NCI-H82 treated with DMSO at 0.1 percent for 48 hours (cell line): Measurements from ENCODE around the gene AMIGO3.
"Not testable (repeated sequence)": the region's sequence is repeated elsewhere in the genome, so short reads cannot be mapped to it uniquely, and the experiment has no call there.

Experiments used
- DNase-seq: peaks from one replicate; lab custom pipeline; 2025; ENCODE audit not compliant: unreplicated experiment; lab: John Stamatoyannopoulos, UW

AMIGO3 gene

DNA sequence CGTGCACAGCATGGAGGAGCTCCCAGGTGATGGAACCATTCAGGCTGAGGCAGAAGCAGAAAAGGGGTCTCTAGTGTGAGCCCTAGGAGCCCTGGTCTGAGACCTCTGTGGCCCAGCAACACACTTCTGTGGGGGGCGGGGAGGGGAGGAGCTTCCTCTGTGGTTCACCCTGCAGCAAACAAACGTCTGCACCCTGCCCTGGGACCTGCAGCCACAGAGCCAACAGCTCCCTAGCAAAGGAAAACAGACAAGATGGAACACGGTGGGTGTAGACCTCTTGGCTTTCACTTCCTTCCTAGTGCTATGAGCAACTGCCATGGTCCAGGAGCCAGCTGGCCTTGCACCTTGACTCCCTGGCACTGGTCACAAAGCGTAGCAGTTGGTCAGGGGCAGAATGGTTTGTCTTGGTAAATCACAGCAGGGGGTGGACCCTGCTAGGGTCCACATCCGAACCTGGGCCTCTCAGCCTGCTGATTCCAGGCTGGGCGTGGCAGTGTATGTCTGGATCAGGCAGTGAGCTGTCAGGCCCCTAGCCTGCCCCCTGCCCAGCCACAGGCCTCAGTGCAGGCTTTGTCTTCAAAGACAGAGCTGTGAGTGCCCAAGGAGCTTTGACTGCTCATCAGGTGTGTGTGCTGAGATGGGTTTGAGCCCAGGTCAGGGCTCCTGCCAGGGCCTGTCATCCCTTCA is 6.7 kb downstream of the AMIGO3 start:
- no peak for DNase-seq

DNA sequence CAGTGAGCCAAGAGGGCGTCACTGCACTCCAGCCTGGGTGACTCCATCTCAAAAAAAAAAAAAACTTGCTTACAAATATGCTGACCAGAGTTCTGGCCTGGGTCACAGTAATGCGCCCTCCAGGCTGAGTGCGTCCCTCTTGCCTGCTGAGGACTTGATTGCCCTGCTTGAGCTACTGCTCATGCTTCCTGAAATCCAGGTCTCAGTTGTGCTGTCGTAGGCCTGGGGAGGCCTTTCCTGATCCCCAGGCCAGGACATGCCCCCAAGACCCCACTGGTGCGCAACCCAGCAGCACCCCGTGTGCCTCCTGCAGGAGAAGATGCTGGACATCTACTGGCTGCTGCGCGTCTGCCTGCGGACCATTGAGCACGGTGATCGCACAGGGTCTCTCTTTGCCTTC is 7.3 kb downstream of the AMIGO3 start:
- no peak for DNase-seq

DNA sequence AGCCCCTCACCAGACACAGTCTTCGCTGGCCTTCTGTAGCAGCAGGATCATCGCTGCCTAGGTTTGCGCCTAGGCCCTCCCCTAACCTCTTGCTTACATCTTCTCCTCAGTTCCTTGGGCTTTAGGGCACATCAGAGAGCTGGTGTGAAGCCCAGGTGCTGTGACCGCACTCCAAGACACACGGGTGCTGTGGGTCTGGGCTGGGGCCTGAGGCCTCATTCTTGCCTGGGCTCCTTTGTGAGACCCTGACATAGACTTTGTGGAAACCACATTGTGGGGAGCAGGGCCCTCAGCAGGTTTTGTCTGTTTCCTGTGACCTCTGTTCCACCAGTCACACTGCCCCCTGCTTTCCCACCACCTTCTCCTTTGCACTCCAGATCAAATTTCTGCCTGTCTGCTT is 8.0 kb downstream of the AMIGO3 start:
- DNase-seq: no peak

DNA sequence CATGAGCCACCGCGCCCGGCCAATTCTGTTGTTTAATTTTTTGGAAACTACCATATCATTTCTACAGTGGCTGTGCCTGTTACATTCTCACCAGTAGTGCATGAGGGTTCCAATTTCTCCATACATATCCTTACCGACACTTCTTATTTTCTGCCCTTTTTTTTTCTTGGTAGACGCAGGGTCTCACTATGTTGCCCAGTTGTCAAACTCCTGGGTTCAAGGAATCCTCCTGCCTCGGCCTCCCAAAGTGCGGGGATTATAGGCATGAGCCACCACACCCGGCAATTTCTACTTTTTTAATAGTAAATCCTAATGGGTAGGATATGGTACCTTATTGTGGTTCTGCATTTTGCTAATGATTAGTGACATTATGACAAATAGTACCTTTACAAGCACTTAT is 9.6 kb downstream of the AMIGO3 start:
- no peak for DNase-seq

DNA sequence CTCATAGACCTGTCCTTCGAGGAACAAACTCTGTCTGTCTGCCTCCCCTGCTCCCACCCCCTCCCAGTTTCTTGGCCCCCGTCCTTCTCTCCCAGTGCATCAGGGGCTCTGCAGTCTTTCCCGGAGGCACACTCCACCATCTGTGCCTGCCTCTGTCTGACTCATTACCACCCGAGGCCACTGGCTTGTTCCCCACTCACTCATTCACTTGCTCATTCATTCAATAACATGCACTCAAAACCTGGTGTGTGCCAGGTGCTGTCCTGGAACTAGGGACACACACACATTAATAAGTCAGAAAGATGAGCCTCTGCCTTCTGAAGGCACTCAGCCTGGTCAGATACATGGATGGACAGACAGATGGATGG is 12.4 kb downstream of the AMIGO3 start:
- DNase-seq: no peak

DNA sequence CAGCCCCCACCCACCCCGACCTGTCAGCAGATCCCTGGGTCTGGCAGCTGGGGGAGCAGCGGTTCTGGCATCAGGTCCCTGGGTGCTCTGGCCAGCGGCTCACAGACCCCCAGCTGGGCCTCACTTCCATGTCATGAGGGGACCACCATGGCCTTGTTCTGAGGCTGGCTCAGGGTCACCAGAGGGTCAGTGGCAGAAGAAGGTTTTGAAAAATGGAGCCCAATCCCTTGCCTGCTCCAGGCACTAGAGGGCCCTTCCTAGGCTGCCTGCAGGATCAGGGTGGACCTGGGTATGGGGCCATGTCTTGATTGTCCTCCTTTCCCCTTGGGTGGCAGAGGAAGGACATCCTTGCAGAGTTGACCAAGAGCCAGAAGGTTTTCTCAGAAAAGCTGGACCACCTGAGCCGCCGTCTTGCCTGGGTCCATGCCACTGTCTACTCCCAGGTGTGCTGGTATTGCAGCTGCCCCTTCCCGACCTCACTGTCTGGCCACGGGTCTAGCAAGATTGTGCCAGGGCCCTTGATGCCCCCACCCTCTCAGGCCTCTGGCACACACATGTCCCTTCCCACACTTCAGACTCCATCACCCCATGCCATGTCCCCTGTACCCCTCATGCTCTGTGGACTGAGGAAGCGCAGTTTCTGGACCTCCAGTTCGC is 12.9 kb downstream of the AMIGO3 start:
- no peak for DNase-seq

DNA sequence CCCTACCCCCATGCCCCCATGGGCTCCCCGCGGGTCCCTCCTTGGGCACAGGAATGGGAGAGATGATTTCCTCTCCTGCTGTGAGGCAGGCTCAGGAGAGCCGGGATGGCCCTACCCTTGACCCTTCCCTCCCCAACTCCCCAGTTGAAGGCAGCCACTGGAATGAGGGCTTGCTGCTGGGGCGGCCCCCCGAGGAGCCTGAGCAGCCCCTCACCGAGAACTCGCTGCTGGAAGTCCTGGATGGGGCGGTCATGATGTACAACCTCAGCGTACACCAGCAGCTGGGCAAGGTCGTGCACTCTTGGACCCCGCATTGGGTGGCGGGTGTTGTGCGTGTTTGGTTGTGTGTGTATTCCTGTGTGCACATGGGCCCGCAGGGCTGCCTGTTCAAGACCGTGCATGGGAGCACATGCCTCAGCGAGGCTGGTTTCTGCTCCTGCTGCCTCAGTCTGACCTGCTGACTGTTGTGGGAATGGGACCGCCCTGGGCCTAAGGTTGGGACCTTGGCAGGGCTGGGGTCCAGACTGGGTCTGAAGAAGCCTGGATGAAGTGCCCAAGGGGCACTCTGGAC is 14.0 kb downstream of the AMIGO3 start:
- DNase-seq: no peak

DNA sequence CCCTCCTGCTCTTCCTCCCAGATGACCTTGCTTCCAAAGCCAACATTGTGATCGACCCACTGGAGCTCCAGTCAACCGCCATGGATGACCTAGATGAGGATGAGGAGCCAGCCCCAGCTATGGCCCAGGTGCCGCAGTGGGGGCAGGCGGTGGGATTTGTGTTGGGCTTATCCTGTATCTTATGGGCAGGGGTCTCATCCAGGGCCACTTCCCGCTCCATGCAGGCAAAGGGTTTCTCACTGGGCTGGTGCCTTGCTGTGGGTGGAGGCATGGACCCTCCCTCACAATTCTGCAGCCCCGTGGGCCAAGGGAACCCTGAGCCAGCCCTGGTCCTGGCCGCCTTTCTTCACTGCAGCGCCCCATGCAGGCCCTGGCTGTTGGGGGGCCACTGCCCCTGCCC is 14.9 kb downstream of the AMIGO3 start:
- DNase-seq: no peak

DNA sequence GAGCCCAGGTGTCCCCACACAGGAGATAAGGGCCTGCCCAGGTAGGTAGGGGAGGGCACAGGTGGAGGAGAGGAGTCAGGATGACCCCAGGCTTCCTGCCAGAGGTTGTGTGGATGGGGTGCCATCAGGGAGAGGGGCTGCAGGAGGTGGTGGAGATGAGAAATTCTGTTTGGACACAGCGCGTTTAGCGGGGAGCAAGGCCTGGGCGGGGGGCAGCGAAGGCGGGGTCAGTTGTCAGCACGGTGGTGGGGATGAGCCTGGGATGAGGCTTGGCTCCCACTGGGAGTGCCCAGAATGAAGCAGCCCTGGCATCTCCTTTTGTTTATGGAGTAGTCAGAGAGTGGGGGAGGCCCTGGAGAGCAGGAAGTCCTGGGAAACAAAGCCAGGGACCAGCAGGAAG is 15.5 kb downstream of the AMIGO3 start:
- DNase-seq: no peak

DNA sequence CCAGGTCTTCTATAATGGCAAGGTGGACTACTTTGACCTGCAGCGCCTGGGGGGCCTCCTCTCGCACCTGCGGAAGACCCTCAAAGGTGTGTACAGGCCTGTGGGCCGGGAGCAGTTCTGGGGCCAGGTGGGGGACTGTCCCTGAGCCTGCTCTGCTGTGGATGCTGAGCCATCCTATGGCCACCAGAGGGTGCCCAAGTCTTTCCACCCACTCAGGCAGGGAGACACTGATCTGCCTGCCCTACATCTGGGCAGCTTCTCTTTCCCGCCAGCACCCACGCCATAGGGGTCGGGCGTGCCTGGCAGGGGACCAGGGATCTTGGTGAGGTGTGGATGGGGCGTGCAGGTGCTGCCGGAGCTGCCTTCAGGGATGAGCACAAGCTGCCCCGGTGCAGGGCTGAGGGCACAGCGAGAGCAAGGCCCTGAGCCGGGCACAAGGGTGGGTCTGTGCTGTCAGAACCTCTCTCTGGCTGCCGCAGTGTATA is 16.0 kb downstream of the AMIGO3 start:
- DNase-seq: no peak

DNA sequence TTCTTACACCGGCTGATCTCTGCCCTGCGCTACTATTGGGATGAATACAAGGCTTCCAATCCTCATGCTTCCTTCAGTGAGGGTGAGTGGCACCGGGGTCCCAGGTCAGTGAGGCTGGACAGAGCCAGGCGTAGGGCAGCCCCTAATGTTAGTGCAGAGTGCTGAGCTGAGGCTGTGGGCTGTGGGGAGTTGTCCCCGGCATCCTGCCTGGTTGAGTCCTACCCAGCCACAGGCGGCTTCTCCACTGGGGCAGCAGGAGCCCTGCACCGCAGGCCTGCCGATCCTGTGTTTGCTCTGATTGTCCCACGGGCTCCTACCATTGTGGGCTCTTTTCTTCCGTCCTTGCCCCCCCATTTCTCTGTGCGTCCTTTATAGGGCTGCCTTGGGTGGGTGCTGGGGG is 16.8 kb downstream of the AMIGO3 start:
- DNase-seq: no peak

DNA sequence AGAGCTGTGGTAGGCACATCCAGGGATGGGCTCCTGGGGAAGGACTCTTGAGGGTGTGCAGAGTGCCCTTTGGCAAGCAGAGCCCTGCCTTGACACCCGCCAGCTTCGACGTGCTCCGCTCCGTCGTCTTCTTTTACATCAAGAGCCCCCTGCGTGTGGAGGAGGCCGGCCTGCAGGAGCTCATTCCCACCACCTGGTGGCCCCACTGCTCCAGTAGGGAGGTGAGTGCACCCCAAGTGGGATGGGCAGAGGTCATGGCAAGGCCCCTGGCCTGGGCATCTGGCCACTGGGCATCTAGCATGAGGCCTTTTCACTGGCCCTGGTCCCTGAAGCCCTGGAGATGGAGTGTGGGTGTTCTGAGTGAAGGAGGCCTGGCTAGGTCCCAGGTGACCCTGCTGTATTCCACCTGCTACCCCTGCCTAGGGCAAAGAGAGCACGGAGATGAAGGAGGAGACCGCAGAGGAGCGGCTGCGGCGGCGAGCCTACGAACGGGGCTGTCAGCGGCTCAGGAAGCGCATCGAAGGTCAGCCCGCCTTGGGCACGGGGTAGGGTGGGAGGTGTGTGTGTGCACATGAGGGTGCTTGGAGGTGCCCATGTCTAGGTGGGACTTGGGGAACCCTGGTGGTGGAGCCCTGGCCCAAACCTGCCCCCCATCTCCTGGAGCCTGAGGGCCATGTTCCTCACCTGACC is 18.0 kb downstream of the AMIGO3 start:
- no peak for DNase-seq

DNA sequence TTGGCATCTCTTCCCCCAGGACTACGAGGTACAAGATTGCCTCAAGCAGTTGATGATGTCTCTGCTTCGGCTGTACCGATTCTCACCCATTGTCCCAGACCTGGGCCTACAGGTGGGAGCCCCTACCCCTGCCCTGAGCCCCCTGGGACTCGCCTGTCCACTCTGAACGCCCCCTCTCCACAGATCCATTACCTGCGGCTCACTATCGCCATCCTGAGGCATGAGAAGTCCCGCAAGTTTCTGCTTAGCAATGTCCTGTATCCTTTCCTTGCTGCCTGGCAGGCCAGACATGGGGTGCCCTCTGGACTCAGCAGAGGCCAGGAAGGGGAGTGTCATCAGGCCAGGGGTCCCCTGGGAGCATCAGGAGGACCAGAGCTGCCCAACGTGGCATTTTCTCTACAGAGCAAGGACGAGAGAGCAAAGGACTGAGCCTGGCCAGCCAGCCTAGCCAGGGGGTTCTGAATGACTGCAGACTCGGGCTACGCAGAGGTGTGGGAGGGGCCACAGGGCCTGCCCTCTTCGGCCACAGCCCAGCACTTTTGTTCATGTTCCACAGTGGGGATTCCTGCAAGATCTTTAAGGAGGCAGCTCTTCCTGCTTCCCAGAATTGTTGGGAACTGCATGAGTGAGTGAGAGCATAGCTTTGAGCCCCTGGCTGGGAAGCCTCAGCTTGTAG is 18.9 kb downstream of the AMIGO3 start:
- no peak for DNase-seq

DNA sequence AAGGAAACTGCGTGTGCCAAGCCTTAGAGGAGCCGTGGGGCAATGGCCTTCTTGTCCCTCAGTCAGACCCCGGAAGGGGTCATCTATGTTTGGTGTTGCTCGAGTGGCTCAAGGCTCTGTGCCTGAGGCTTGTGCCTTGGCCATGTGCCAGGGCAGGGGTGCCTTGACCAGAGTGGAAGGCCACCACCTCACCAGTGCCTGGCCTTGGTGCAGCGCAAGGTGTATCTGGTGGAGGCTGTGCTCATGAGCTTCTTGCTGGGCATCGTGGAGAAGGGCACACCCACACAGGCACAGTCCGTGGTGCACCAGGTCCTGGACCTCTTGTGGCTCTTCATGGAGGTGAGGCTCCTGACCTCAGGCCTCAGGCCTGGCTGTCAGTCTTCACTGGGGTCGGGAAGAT is 19.5 kb downstream of the AMIGO3 start:
- no peak for DNase-seq

DNA sequence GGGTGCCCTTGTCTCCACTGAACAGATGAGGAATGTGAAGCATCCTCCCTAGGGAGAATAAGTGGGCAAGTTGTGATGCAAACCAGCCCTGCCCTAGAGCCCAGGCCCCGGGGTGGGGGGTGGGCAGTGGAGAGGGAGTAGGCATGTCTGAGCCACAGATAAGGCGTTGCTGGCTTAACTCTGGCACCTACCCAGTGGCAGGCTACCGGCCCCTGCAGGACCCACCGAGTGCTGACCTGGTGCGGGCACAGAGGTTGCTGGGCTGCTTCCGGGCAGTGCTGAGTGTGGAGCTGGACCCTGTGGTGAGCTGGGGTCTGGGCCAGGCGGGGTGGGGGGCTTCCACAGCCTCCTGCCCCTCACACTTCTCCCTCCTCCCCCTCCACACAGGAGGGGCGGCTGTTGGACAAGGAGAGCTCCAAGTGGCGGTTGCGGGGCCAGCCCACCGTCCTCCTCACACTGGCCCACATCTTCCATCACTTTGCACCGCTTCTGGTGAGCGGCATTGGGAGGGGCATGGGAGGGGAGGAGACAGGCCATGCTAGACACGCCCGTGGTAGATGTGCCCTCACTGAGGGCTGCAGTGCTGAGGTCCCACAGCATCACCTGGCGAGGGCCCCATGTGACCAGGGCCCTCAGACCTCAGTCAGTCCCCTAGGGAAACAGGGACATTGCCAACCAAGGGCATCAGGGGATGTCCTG is 20.1 kb downstream of the AMIGO3 start:
- no peak for DNase-seq

DNA sequence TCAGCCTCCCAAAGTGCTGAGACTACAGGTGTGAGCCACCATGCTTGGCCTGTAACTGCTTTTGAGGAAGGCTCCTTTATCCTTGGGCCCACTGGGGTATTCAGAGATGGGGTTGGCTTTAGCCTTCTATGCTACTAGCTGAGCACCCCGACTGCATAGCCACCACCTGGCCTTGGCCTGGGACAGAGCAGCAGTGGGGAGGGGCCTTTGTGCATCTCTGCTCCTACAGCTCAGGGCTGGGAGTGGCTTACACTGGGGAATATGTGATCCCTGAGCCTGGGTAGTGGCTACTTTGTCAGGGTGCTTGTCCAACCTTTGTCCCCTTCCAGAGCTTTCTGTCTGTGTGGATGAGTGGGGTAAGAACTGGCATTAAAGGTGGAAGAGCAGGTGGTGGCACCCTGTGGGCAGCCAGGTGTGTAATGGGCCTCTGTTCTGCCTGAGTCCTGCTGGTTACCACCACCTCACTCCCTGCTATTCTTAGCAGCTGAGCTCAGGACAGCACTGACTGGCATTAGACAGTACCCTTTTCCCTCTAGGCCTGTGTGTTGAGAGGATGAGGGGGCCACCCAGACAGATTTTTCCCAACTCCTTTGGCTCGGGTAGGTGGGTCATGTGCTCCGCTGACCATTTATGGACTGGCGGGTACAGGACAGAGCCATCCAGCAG is 24.0 kb downstream of the AMIGO3 start:
- not testable (repeated sequence) for DNase-seq

DNA sequence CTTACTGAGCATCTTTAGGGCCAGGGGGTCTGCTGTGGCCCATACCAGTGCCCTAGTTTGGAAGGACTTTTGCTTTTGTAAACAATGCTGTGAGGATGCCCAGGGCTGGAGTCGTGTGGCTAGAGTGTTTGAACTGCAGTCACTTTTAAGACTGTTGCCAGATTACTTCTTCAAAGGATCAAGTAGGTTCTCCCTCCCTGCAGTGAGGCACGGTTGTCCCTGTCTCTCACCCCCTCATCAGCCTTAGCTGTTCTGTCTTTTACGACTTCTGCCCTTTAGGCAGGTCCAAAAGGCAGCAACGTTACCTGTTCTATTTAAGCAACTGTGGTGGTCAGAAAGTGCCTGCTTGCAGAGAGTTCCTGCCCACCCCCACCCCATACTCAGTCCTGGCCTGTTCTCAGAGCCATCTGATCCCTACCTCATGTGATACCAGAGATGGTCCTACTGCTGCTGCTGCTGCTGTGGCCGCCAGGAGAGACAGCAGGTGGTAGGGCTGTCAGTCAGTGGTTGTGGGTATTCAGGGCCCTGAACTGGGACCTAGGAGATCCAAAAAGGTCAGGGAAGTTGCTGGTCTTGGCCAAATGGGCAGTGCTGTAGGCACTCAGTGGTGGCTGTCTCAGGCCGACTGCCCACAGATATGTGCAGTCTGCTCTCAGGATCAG is 24.9 kb downstream of the AMIGO3 start:
- not testable (repeated sequence) for DNase-seq

DNA sequence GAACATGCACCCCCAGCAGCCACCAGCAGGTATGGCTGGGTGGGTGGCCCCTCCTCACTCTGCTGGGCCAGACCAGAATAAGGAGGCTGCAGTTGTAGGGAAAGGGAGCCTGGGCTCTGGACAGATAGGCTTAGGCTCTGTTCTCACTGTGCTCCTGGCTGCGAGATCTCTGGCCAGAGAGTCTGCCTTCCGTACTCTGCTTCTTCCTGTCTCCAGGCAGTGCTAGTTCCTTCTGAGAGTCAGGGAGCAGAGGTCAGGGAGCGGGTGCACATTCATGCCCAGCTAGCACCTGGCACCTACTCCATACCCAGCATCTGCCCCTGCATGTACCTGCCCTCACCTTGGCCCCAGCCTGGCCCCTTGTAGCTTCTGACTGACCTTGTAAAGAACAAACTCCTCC is 28.0 kb downstream of the AMIGO3 start:
- not testable (repeated sequence) for DNase-seq

DNA sequence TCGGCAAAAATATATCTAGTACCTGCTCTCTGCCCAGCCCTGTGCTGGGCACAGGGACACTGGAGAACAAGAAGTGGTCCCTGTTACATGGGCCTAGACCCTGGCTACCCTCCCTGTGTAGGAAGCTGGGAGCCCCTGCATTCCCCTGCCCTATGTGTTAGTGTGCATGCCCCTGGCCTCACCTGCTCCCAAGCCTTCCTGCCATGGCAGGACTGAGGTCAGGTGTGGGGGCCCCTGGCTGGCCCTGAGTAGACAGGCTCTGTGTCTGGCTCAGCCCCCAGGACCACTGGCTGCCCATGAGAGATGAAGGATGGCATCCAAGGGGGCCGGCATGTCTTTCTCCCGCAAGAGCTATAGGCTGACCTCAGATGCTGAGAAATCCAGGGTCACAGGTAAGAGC is 28.6 kb downstream of the AMIGO3 start:
- DNase-seq: not testable (repeated sequence)
